Stimulated activated memory B cell treated with anti-CD40 and anti-IgM and Interleukin-4, amounts not matched to agents 10 μg/mL and 1 μg/mL and 100 μg/mL, for 72 hours (primary cell): ENCODE measurements around the gene HOXC11.
A peak's percentile ranks its signal among the peaks of the same experiment; 100 is the strongest.

Experiments used
- ATAC-seq: fragments of 150-1000 bp; cut with Tn5 transposase; 2 replicates; pipeline ENCODE4 v1.10.0; 2021
- H3K27ac Mint-ChIP-seq: one replicate; pipeline ENCODE4 v1.8.0; 2022; ENCODE audit warnings: mild to moderate bottlenecking, mixed read lengths
- H3K27me3 Mint-ChIP-seq: one replicate; pipeline ENCODE4 v1.8.0; 2022; ENCODE audit warnings: mixed read lengths
- H3K36me3 Mint-ChIP-seq: one replicate; pipeline ENCODE4 v1.8.0; 2022; ENCODE audit warnings: mixed read lengths
- H3K4me1 Mint-ChIP-seq: one replicate; pipeline ENCODE4 v1.8.0; 2022; ENCODE audit warnings: mixed read lengths
- H3K4me3 Mint-ChIP-seq: one replicate; pipeline ENCODE4 v1.8.0; 2022; ENCODE audit warnings: mild to moderate bottlenecking, moderate library complexity, mixed read lengths
- H3K9me3 Mint-ChIP-seq: one replicate; pipeline ENCODE4 v1.8.0; 2022; ENCODE audit warnings: mixed read lengths

HOXC11 gene

GRCh38 chr12:53981634-53982565, 9.0 kb downstream of the HOXC11 start:
- H3K27ac Mint-ChIP-seq = no peak overlapping the region
- no peak overlapping the region for H3K4me3 Mint-ChIP-seq
- no peaks in the 10 kb centered on the region for H3K9me3 Mint-ChIP-seq
- H3K4me1 Mint-ChIP-seq = peaks cover 21% of the 10 kb centered on the region
- peaks cover 100% of the 10 kb centered on the region for H3K27me3 Mint-ChIP-seq
- H3K36me3 Mint-ChIP-seq = no peaks in the 10 kb centered on the region
- no peak for ATAC-seq

- H3K27me3 Mint-ChIP-seq = peaks cover 100% of the 10 kb centered on the region
These were observed 10.0 kb downstream of the HOXC11 start for GRCh38 chr12:53982648-53983567.

GRCh38 chr12:53983568-53983949, 10.6 kb downstream of the HOXC11 start:
- no peak for ATAC-seq
- Mint-ChIP-seq H3K27ac (no peak overlapping the region), H3K9me3 (no peaks in the 10 kb centered on the region), H3K36me3 (no peaks in the 10 kb centered on the region), H3K4me1 (peaks cover 27% of the 10 kb centered on the region), H3K4me3 (no peak overlapping the region), H3K27me3 (peaks cover 100% of the 10 kb centered on the region)

More at GRCh38 chr12:53982648-53983567, 10.0 kb downstream of the HOXC11 start:
- Mint-ChIP-seq H3K27ac (no peak overlapping the region), H3K9me3 (no peaks in the 10 kb centered on the region), H3K4me3 (no peak overlapping the region), H3K36me3 (no peaks in the 10 kb centered on the region), H3K4me1 (peaks cover 21% of the 10 kb centered on the region)
- no peak for ATAC-seq

- H3K27me3 Mint-ChIP-seq = peaks cover 100% of the 10 kb centered on the region
- H3K9me3 Mint-ChIP-seq = no peaks in the 10 kb centered on the region
- no peak overlapping the region for H3K4me3 Mint-ChIP-seq
These were observed 11.1 kb downstream of the HOXC11 start for GRCh38 chr12:53983950-53984572.

GRCh38 chr12:53984901-53985691, 12.2 kb downstream of the HOXC11 start, which contains the start of gene HOXC10:
TSS of gene HOXC10 (plus strand) at chr12:53985146. CDS start at chr12:53985260, 114 bp downstream.
- Mint-ChIP-seq H3K9me3 (no peaks in the 10 kb centered on the region), H3K4me3 (peak within 1 kb of the TSS; percentile 38), H3K36me3 (no peaks in the 10 kb centered on the region), H3K27me3 (peaks cover 100% of the 10 kb centered on the region), H3K27ac (no peak within 1 kb of the TSS), H3K4me1 (peaks cover 41% of the 10 kb centered on the region)
- ATAC-seq = no peak

More at GRCh38 chr12:53983950-53984572, 11.1 kb downstream of the HOXC11 start:
- Mint-ChIP-seq H3K36me3 (no peaks in the 10 kb centered on the region), H3K4me1 (peaks cover 32% of the 10 kb centered on the region), H3K27ac (no peak overlapping the region)
- no peak for ATAC-seq

GRCh38 chr12:53985692-53985993, 12.7 kb downstream of the HOXC11 start:
- H3K4me3 Mint-ChIP-seq = peak overlapping the region; percentile 38
- ATAC-seq = no peak
- no peaks in the 10 kb centered on the region for H3K9me3 Mint-ChIP-seq
- peaks cover 41% of the 10 kb centered on the region for H3K4me1 Mint-ChIP-seq
- peaks cover 100% of the 10 kb centered on the region for H3K27me3 Mint-ChIP-seq
- no peaks in the 10 kb centered on the region for H3K36me3 Mint-ChIP-seq
- no peak overlapping the region for H3K27ac Mint-ChIP-seq

- no peak for ATAC-seq
- Mint-ChIP-seq H3K4me1 (peaks cover 40% of the 10 kb centered on the region), H3K36me3 (no peaks in the 10 kb centered on the region), H3K27me3 (peaks cover 100% of the 10 kb centered on the region), H3K9me3 (no peaks in the 10 kb centered on the region), H3K27ac (no peak overlapping the region), H3K4me3 (no peak overlapping the region)
These were observed 13.2 kb downstream of the HOXC11 start for GRCh38 chr12:53985994-53986685.

- Mint-ChIP-seq H3K27me3 (peaks cover 100% of the 10 kb centered on the region), H3K9me3 (no peaks in the 10 kb centered on the region), H3K4me3 (no peak overlapping the region), H3K4me1 (peaks cover 40% of the 10 kb centered on the region), H3K27ac (no peak overlapping the region), H3K36me3 (no peaks in the 10 kb centered on the region)
- no peak for ATAC-seq
These were observed 14.0 kb downstream of the HOXC11 start for GRCh38 chr12:53986686-53987483.

GRCh38 chr12:53987787-53988230, 14.9 kb downstream of the HOXC11 start:
- Mint-ChIP-seq H3K27ac (no peak overlapping the region), H3K4me1 (peaks cover 40% of the 10 kb centered on the region), H3K4me3 (no peak overlapping the region), H3K9me3 (no peaks in the 10 kb centered on the region), H3K36me3 (no peaks in the 10 kb centered on the region), H3K27me3 (peaks cover 100% of the 10 kb centered on the region)
- ATAC-seq = no peak

- Mint-ChIP-seq H3K27ac (no peak overlapping the region), H3K4me1 (peaks cover 41% of the 10 kb centered on the region)
- ATAC-seq = no peak
These were observed 15.8 kb downstream of the HOXC11 start for GRCh38 chr12:53988541-53989226.

GRCh38 chr12:53989227-53990113, 16.5 kb downstream of the HOXC11 start:
- H3K4me1 Mint-ChIP-seq = peaks cover 47% of the 10 kb centered on the region
- no peaks in the 10 kb centered on the region for H3K36me3 Mint-ChIP-seq
- no peak for ATAC-seq
- no peaks in the 10 kb centered on the region for H3K9me3 Mint-ChIP-seq
- H3K27ac Mint-ChIP-seq = no peak overlapping the region
- peaks cover 100% of the 10 kb centered on the region for H3K27me3 Mint-ChIP-seq
- H3K4me3 Mint-ChIP-seq = no peak overlapping the region

More at GRCh38 chr12:53988541-53989226, 15.8 kb downstream of the HOXC11 start:
- H3K4me3 Mint-ChIP-seq = no peak overlapping the region
- no peaks in the 10 kb centered on the region for H3K9me3 Mint-ChIP-seq
- peaks cover 100% of the 10 kb centered on the region for H3K27me3 Mint-ChIP-seq
- no peaks in the 10 kb centered on the region for H3K36me3 Mint-ChIP-seq
